Smooth muscle cell of the pulmonary artery (primary cell): ENCODE results near the gene SPAG6. TPM values are rescaled to one million over a fixed set of nuclear protein-coding genes. Genes with fewer than 3 reads are reported as not detected.

Source experiments
- total RNA-seq: library from RNA; depleted of rRNA; stranded (reverse); fragments of >200 nt; gene quantifications from 2 replicates; pipeline ENCODE4 v1.2.3, GENCODE V29; 2014

The SPAG6 gene
- not detected in 2 replicates for total RNA-seq

DNA sequence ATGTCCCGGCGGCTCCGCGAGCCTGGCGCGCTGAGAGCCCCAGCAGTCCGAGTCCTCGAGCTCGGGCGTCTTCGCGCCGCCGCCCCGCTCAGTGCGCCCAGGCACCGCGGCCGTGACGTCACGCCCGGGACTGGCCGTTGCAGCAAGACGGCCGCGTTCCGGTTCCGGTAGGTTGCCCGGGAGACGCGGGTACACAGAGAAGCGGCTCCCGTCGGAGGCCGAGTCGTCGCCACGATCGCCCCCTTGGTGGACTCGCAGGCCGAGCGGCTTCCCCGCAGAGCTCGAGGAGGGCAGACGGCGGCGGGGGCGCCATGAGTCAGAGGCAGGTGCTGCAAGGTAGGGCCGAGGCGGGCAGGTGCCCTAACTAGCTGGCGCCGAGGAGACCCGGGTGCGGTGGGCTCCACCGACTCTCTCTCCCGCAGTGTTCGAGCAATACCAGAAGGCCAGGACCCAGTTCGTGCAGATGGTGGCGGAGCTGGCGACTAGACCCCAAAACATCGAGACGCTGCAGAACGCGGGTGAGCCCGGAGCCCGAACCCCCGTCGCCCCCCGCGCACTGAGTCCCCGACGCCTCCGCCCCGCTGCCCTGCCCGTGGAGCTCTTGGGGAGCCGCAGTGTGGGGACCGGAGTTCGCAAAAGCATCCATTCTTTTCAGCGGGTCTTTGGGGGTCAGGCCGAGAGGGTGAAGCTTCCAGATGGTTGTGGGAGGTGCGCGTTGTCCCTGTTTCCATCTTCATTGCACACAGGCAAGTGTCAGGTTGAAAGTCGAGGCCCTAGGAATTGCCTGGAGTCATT is at the start of gene SPAG6:
SPAG6 (plus strand) TSS at position 196 of the 795 bp plus-strand sequence; CDS start at position 312, 116 bp downstream.

GRCh38 chr10:22316286-22317075 is 28.8 kb upstream of the SPAG6 start, which contains the start of gene COMMD3:
TSS of gene COMMD3 (plus strand) at chr10:22316388. CDS start at chr10:22316418, 30 bp downstream.

DNA sequence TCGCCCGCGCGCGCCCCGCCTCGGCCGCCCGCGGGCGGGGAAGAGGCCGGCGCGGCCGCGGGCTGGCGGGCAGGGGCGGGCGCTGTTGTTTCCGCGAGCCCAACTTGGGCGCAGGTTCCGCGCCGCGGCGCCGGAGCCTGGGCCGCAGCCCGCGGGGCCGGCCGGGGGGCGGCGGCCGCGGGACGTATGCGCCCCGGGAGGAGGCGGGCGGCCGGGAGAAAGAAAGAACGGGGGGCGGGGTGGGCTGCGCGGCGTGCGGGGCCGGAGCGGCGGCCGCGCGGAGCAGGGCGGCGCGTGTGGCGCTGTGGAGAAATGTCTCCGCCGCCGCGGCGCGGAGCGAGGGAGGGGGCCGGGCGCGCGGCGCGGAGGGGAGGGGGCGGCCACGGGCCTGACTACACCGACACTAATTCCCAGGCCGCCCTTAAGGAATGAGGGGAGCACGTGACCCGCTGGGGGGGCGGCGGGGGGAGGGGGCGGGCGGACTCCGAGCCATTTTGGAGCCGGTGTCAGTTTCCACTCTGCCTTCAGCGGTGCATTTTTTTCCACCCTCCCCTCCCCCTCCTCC is 24.6 kb upstream of the SPAG6 start, which contains the start of gene BMI1:
BMI1 (plus strand) TSS at position 509 of the 565 bp plus-strand sequence. CDS start 5,351 bp downstream, outside the sequence.

Other genes with a start within 250 kb of the SPAG6 start
- not detected in 2 replicates for gene EBLN1, start 127.5 kb upstream of the SPAG6 start, total RNA-seq
- gene COMMD3, start 29.1 kb upstream of the SPAG6 start, total RNA-seq = 27.1 and 29.4 TPM in 2 replicates
- 52.6 and 72.2 TPM in 2 replicates for gene BMI1, start 24.4 kb upstream of the SPAG6 start, total RNA-seq